GM19468 (cell line): ENCODE data around the gene DDX59.
A peak's percentile ranks its signal among the peaks of the same experiment; 100 is the strongest.

Source experiments
- ATAC-seq: cut with Tn5 transposase; IDR thresholded peaks from one replicate; pipeline ENCODE4 v1.9.1; 2021; ENCODE audit warnings: mild to moderate bottlenecking, moderate library complexity, moderate number of reproducible peaks; ENCODE audit not compliant: unreplicated experiment; ENCODE audit errors: extremely low read depth

Gene DDX59

DNA sequence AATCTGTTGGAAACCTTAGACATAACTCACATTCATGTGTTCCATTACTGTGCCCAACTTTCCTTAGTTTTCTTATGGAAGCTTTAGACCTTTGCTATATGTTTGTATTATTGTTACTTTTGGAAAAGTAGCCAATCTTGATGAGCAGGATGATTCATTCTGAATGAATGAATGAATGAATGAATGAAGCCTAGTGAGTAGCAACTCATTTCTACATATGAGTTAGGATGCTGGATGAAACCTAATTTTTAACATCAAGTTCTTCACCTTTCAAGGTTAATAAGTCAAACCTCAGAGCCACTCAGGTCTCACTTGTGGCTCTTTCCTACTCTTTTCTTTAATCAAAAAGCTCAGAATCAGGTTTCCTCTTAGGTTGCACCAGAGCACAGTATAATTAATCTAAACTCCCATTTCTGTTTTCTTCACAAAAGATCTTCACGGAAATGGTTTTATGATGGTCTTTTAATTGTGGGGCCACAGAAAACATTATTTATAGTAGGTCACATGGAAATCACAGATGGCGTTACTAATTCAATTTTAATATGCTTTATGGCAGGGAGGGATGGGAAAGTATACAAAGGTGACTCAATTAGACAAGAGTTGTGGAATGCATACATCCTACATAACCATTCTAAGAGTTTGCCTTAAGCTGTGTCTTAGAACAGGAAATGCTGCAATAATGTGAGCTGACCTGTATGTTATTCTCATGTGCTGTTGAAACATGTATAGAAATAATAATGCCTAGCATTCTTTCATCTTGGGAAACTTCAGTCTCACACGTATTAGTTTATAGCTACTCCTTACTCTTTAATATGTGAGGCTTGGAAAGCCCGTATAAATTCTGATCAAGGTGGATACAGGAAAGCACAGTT is 4.5 kb upstream of the DDX59 start:
- no peak for ATAC-seq

DNA sequence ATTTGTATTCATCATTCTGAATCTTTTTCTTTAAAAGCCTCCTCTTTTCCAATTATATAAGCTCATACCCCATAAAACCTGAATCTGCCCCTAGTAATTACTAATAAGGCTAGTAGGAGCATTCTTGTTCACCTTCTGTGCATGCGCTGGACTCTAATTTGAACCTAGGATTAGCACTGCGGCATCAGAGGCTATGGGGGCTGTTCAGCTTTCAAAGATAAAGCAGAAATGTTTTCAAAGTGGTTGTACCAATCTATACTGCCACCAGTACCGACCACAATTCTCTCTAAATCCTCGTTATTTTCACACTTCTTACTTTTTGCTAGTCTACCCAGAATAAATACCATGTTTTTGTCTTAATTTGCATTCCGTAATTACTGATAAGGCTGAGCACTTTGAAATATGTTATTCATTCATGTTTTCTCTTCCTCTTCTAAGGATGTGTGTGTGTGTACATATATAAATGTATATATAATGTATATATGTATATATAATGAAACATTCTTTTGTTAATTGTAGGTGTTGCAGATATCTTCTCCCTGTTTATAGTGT is 1.6 kb upstream of the DDX59 start:
- no peak for ATAC-seq

GRCh38 chr1:200670242-200671118 is 773 bp upstream of the DDX59 start:
- ATAC-seq = no peak

DNA sequence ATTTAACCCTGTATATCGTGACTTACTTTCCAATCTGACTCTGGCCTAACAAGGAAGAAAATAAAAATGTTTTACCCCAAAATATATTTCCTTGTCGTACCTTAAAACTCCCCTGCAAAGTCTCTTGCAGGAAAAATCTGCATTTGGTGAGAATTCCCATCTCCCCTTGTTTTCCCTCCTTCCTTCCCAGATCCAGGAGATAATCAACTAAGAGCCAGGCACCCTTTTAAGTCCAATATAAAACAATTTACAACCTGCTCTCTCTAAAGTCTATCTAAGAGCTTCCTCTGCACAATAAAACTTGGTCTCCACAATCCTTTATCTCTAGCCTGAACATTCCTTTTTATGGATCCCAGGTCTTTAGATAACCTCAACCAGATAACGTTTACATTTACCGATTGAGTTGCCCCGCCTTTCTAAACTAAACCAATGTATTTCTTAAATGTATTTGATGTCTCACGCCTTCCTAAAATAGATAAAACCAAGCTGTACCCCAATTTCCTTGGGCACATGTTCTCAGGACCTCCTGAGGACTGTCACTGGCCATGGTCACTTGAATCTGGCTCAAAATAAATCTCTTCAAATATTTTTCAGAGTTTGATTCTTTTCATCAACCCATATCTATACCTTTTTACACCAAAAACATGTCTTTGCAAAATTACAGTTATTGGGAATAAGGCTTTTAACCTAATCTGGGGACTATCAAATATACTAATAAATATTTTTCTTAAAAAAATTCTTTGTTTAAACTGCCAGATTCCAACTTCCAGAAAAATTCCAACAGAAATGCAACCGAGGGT is 993 bp downstream of the DDX59 start:
- no peak for ATAC-seq

DNA sequence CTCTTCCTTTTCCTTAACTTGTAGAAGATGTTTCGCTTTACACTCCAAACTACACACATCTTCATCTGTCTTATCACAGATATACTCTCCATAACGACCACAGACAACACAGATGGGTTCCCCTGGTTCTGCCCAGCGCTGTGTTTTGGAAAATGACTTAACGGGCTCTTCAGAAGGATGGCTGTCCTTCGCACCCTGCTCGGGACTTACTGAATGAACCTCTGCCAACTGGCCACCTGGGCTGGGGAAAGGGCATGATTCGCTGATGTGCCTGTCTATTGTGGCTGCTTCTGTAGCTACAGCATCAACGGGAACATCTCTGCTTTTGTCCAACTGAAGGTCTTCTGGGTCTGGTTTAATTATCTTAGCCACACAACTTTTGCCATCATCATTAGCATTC is 3.4 kb downstream of the DDX59 start:
- no peak for ATAC-seq

- ATAC-seq = no peak
Observed at GRCh38 chr1:200665861-200666260, 3.8 kb downstream of the DDX59 start.

DNA sequence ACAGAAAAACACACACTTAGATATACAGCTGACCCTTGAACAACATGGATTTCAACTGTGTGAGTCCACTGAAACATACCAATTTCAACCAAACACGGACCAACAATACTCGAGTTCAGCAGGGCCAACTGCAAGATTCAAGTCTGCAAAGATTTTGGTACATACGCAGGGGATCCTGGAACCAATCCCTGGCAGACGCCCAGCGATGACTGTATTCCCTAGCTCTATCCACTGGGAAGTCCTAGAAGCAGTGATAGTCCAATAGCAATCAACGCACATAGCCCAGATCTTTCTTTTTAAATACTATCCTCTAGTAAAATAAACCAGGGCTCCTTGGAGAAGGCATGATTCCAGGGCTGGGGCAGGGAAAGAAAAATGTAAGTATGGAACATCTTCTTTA is 9.0 kb downstream of the DDX59 start:
- ATAC-seq = no peak

DNA sequence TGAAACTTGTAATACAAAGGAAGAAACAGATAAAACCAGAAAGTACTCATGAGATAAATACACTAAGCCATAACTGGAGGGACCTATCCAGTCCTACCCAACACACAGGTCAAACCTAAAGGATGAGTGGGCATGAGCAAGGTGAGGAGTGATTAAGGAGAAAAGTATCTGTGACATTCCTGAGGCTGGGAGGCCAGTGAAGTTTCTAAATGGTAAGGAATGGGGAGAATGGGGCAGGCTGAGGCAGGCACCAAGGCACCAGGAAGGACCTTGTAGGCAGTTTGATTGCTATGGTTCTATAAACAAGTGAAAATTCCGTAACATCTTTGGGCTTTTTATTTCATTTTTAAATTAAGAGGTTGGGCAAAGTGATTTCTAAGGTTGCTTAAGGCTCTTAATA is 10.4 kb downstream of the DDX59 start:
- ATAC-seq = no peak

GRCh38 chr1:200658037-200658818 is 11.5 kb downstream of the DDX59 start:
- ATAC-seq = no peak

- ATAC-seq = peak; percentile 86
Observed at GRCh38 chr1:200654660-200655059, 15.0 kb downstream of the DDX59 start.

GRCh38 chr1:200653022-200653462 is 16.7 kb downstream of the DDX59 start:
- no peak for ATAC-seq

GRCh38 chr1:200652378-200652777 is 17.3 kb downstream of the DDX59 start:
- no peak for ATAC-seq

DNA sequence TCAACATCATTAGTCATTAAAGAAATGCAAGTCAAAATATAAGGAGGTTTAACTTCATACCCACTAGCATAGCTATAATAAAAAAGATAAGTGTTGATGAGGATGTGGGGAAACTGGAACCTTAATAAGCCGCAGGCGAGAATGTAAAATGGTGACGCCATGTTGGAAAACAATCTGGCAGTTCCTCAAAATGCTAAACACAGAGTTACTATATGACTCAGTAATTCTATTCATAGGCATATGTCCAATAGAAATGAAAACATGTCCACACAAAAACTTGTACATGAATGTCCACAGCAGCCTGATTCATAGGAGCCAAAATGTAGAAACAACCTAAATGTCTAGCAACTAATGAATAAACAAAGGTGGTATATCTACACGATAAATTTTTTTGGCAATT is 23.2 kb downstream of the DDX59 start:
- ATAC-seq = no peak

GRCh38 chr1:200644021-200644420 is 25.7 kb downstream of the DDX59 start:
- ATAC-seq = no peak

DNA sequence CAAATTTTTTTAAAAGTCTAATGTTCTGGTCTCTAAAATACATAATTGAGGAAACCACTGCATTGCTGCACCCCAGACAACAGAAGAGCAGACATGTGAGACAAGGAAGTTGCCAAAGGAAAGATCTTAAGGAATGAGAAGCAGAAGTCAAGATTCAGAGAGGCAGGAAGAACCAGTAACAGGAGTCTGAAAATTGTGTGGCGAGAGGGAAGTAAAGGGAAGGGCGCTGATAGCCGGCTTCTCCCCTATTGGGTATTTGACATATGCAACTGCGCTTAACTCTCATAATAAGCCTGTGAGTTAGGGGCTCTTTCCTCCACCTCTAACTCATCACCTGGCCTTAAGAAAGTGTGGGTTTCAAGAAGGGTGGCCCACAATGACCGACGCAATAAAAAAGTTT is 27.2 kb downstream of the DDX59 start:
- no peak for ATAC-seq

DNA sequence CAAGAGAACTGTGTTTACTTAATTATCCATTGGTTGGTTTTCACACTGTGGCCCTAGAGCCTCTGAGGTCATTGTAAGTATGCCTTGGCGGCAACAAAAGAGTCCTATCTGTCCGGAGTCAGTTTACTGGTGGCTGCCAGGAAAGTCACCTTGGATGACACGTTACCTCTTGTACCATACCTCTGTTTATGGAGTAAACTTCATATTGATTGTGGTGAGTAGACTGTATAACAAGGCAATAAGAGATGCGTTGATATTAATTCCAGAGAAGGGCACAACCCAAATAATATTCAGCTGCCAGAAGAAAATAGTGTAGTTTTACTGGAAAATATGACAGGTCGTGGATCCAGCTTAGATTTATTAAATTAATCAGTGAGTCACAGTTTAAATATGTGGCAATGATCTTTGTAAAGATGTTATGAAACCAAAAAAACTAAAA is 28.7 kb downstream of the DDX59 start:
- ATAC-seq = no peak

- no peak for ATAC-seq
Observed at GRCh38 chr1:200640373-200640962, 29.2 kb downstream of the DDX59 start.

DNA sequence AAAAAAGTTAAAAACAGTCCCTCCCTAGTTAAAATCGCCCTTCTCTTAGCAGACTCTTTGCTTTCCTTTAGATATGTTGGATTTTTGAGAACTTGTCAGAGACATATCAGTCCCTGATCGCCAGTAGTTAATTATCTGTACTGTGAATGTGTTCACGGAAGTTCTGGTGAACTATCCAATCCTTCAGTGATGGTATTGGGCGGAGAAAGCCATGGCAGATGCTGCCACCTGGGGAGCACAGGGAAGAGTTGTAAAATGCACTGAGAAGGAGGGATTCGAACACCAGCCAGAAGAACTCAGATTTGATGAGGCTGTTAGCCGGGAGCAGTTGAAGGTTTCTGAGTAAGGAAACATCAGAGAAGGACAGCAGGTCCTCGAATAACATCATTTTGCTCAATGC is 31.6 kb downstream of the DDX59 start:
- ATAC-seq = no peak

GRCh38 chr1:200636681-200637080 is 33.0 kb downstream of the DDX59 start:
- no peak for ATAC-seq
